ENCODE results near the gene PCCA. TPM values are rescaled to one million over a fixed set of nuclear protein-coding genes. Genes with fewer than 3 reads are reported as not detected.

The PCCA gene
- total and polyA plus RNA-seq, 2 donors (not counting 1 experiment from before 2014, with no cell fraction given) = 4.8 to 17.4 TPM

- H3K9me3 Mint-ChIP-seq (ENCODE audit: insufficient read depth) = peaks cover 3% of the 10 kb centered on the region
- intact Hi-C loops (cut with micrococcal nuclease) = no loop called here
- Histone ChIP-seq H2AFZ (ENCODE audit: insufficient read depth, low read depth, low read length, poor library complexity, severe bottlenecking) (no peak overlapping the region), H3K4me3 (ENCODE audit: control extremely low read depth in 1 of 5, extremely low read depth in 1 of 5, insufficient read depth in 1 of 5, low read depth in 2 of 5, low read length in 4 of 5) (no peak overlapping the region), H3K79me2 (ENCODE audit: control insufficient read depth, insufficient read depth, low read length) (no peaks in the 10 kb centered on the region), H4K20me1 (ENCODE audit: control insufficient read depth, insufficient read depth, low read length, poor library complexity, severe bottlenecking) (no peaks in the 10 kb centered on the region), H3K36me3 (replicated peaks in 1 of 2; ENCODE audit: control extremely low read depth in 1 of 2, control insufficient read depth in 1 of 2, extremely low read depth in 1 of 2, insufficient read depth in 2 of 2, low read length in 1 of 2) (no peaks in the 10 kb centered on the region), H3K27me3 (replicated peaks in 1 of 4; ENCODE audit: control extremely low read depth in 1 of 4, control insufficient read depth in 3 of 4, insufficient read depth in 4 of 4, low read length in 3 of 4) (no peaks in the 10 kb centered on the region), H3K9me3 (ENCODE audit: control extremely low read depth in 1 of 3, control insufficient read depth in 2 of 3, insufficient read depth in 1 of 3, low read length in 2 of 3) (peaks cover 2 to 12% (median 8%) of the 10 kb centered on the region in 3 donors), H3K27ac (ENCODE audit: low read length in 2 of 2) (no peak overlapping the region), H3K4me1 (ENCODE audit: control insufficient read depth in 2 of 2, insufficient read depth in 2 of 2, low read length in 2 of 2) (peaks cover 6 to 11% of the 10 kb centered on the region in 2 donors), H3K4me2 (replicated peaks; ENCODE audit: low read depth, low read length, poor library complexity, severe bottlenecking) (no peak overlapping the region), H3K9ac (ENCODE audit: low read length) (no peak overlapping the region)
- POLR2A ChIA-PET = no interaction called here
- H3K27me3 Mint-ChIP-seq = no peaks in the 10 kb centered on the region
- DNase-seq (no peak), ATAC-seq (ENCODE audit: low read depth) (no peak)
- TF ChIP-seq CTCF (IDR thresholded peaks at IDR 0.05) = no peak
- no peak for TF ChIP-seq EZH2 (IDR thresholded peaks at IDR 0.05; ENCODE audit: borderline replicate concordance, insufficient read depth, low read depth, low read length, poor library complexity, severe bottlenecking)
- no CpG with 5 or more reads among the region's 4 CpGs for WGBS (ENCODE audit: insufficient coverage)
- no peak overlapping the region for H3K4me3 Mint-ChIP-seq
- CTCF ChIA-PET = no interaction called here
- H3K4me1 Mint-ChIP-seq = peaks cover 15% of the 10 kb centered on the region
- no peak overlapping the region for H3K27ac Mint-ChIP-seq
Observed at GRCh38 chr13:100125946-100126345, 37.1 kb downstream of the PCCA start.

- Mint-ChIP-seq H3K27ac (no peak overlapping the region), H3K4me1 (peaks cover 15% of the 10 kb centered on the region), H3K4me3 (no peak overlapping the region), H3K9me3 (ENCODE audit: insufficient read depth) (no peaks in the 10 kb centered on the region), H3K27me3 (no peaks in the 10 kb centered on the region)
- H3K4me2 ChIP-seq (replicated peaks; ENCODE audit: low read depth, low read length, poor library complexity, severe bottlenecking) = no peak overlapping the region
- H3K4me1 ChIP-seq (ENCODE audit: control insufficient read depth in 2 of 2, insufficient read depth in 2 of 2, low read length in 2 of 2) = peaks cover 6 to 11% of the 10 kb centered on the region in 2 donors
- intact Hi-C loops (cut with micrococcal nuclease) = no loop called here
- no peaks in the 10 kb centered on the region for H3K79me2 ChIP-seq (ENCODE audit: control insufficient read depth, insufficient read depth, low read length)
- no CpG with 5 or more reads among the region's 3 CpGs for WGBS (ENCODE audit: insufficient coverage)
- POLR2A ChIA-PET = no interaction called here
- DNase-seq (no peak), ATAC-seq (ENCODE audit: low read depth) (no peak)
- no peaks in the 10 kb centered on the region for H3K9me3 ChIP-seq (ENCODE audit: control extremely low read depth in 1 of 3, control insufficient read depth in 2 of 3, insufficient read depth in 1 of 3, low read length in 2 of 3)
- H4K20me1 ChIP-seq (ENCODE audit: control insufficient read depth, insufficient read depth, low read length, poor library complexity, severe bottlenecking) = no peaks in the 10 kb centered on the region
- no peak for TF ChIP-seq EZH2 (IDR thresholded peaks at IDR 0.05; ENCODE audit: borderline replicate concordance, insufficient read depth, low read depth, low read length, poor library complexity, severe bottlenecking)
- no peak for TF ChIP-seq CTCF (IDR thresholded peaks at IDR 0.05)
- CTCF ChIA-PET = no interaction called here
- H3K9ac ChIP-seq (ENCODE audit: low read length) = no peak overlapping the region
- H3K27me3 ChIP-seq (replicated peaks in 1 of 4; ENCODE audit: control extremely low read depth in 1 of 4, control insufficient read depth in 3 of 4, insufficient read depth in 4 of 4, low read length in 3 of 4) = no peaks in the 10 kb centered on the region
- H2AFZ ChIP-seq (ENCODE audit: insufficient read depth, low read depth, low read length, poor library complexity, severe bottlenecking) = no peak overlapping the region
- H3K27ac ChIP-seq (ENCODE audit: low read length in 2 of 2) = no peak overlapping the region
- no peaks in the 10 kb centered on the region for H3K36me3 ChIP-seq (replicated peaks in 1 of 2; ENCODE audit: control extremely low read depth in 1 of 2, control insufficient read depth in 1 of 2, extremely low read depth in 1 of 2, insufficient read depth in 2 of 2, low read length in 1 of 2)
- H3K4me3 ChIP-seq (ENCODE audit: control extremely low read depth in 1 of 5, extremely low read depth in 1 of 5, insufficient read depth in 1 of 5, low read depth in 2 of 5, low read length in 4 of 5) = no peak overlapping the region
Observed at GRCh38 chr13:100128373-100128772, 39.5 kb downstream of the PCCA start.
